Kidney (tissue), 14 donors: ENCODE data around the gene MIDN. TPM values are rescaled to one million over a fixed set of nuclear protein-coding genes. Genes with fewer than 3 reads are reported as not detected.

ENCODE experiments used
- DNase-seq, 5 donors: peaks; one replicate each; pipeline ENCODE4 v3.0.0-alpha.2; 2013 to 2020
- FAIRE-seq: peaks from 2 replicates; lab custom pipeline; 2012; peaks lifted over from hg19 to GRCh38; lab: Jason Lieb, UNC
- H3K27ac ChIP-seq, 2 donors: one replicate each; pipeline ENCODE4 v1.7.0; 2013; ENCODE audit warnings: low read depth in 2 of 2, low read length in 2 of 2, inconsistent platforms in 1 of 2
- H3K27me3 ChIP-seq: one replicate; pipeline ENCODE4 v1.7.1; 2013; ENCODE audit warnings: low read length, inconsistent platforms; ENCODE audit not compliant: control insufficient read depth, insufficient read depth
- H3K36me3 ChIP-seq, 3 donors: one replicate each; pipeline versions ENCODE4 v1.7.0 to v1.7.1; 2013; ENCODE audit warnings: low read length in 3 of 3, control low read depth in 1 of 3, inconsistent platforms in 1 of 3; ENCODE audit not compliant: insufficient read depth in 3 of 3, control insufficient read depth in 2 of 3
- H3K4me1 ChIP-seq, 3 donors: one replicate each; pipeline versions ENCODE4 v1.7.0 to v1.7.1; 2013; ENCODE audit warnings: low read length in 3 of 3, inconsistent platforms in 1 of 3, low read depth in 1 of 3; ENCODE audit not compliant: control insufficient read depth in 2 of 3, insufficient read depth in 2 of 3
- H3K4me3 ChIP-seq, 3 donors: one replicate each; pipeline versions ENCODE4 v1.7.0 to v1.8.1; 2013; ENCODE audit warnings: low read length in 3 of 3, control low read depth in 1 of 3, inconsistent platforms in 1 of 3
- H3K9ac ChIP-seq, 3 donors: one replicate each; pipeline versions ENCODE4 v1.7.0 to v1.7.1; 2013; ENCODE audit warnings: low read length in 3 of 3, control low read depth in 1 of 3, inconsistent platforms in 1 of 3
- H3K9me3 ChIP-seq, 3 donors: one replicate each; pipeline versions ENCODE4 v1.7.0 to v1.7.1; 2013; ENCODE audit warnings: low read length in 3 of 3, control low read depth in 1 of 3, inconsistent platforms in 1 of 3; ENCODE audit not compliant: control insufficient read depth in 2 of 3, insufficient read depth in 1 of 3
- intact Hi-C: fragments of 100-400 bp; cut with DNase I; formaldehyde crosslinking; loops from one replicate; pipeline ENCODE4 v1.11.1; 2022
- polyA plus RNA-seq: library from polyadenylated mRNA; stranded (reverse); fragments of 350-450 nt; fragmentation: Illumina TruSeq; extraction: RNeasy Lipid Tissue Mini Kit (QIAGEN cat#74804); gene quantifications from one replicate; pipeline ENCODE4 v1.2.3, GENCODE V29; 2014; ENCODE audit warnings: low read depth, low replicate concordance; ENCODE audit not compliant: insufficient read depth
- total RNA-seq: library from RNA; stranded (reverse); fragmentation: NEBNext Ultra II Directional; extraction: Animal tissue kit (Norgen Biotek cat#: 25700); gene quantifications from one replicate; pipeline ENCODE4 v1.2.1, GENCODE V29; 2021
- TF ChIP-seq, protein P1 (sequence below): IDR thresholded peaks from 3 replicates; pipeline ENCODE4 v1.5.1; 2012; ENCODE audit warnings: mild to moderate bottlenecking, moderate library complexity, borderline replicate concordance; ENCODE audit not compliant: insufficient read depth; ENCODE audit errors: extremely low read depth
- donor health status: control.
- donor health status: control.
- donor health status: control.
- donor health status: control.
- donor health status: control.
- donor health status: DM: yes; HTN: yes; CAD: no.
- donor health status: Normal renal cell carcinoma (clear cell type).

The MIDN gene
- total and polyA plus RNA-seq, 2 donors from 2014 or later, result 21.3 to 205 TPM

DNA sequence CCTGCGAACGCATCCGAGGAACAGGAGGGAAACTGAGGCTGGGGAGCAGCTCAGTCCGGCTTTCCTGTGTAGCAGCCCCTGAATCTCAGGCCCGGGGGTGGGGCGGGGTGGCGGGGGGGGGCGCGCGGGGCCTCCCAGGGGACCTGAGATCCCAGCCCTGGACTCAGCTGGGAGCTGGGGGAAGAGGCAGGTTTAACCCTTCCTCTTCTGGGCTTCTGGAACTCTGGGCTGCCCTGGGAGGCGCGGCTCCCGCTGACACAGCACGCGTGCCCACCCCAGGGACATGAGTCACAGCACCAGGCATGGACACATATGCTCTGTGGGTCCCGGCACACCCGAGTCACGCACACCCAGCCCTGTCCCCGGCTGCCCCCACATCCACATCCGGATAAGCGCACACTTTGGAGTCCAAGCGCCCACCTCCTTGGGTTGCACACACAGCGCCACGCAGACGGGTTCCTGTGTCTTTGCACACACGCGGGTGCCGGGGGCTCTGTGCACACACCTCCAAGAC, 17.3 kb downstream of the MIDN start:
- TF ChIP-seq, protein P1, sequence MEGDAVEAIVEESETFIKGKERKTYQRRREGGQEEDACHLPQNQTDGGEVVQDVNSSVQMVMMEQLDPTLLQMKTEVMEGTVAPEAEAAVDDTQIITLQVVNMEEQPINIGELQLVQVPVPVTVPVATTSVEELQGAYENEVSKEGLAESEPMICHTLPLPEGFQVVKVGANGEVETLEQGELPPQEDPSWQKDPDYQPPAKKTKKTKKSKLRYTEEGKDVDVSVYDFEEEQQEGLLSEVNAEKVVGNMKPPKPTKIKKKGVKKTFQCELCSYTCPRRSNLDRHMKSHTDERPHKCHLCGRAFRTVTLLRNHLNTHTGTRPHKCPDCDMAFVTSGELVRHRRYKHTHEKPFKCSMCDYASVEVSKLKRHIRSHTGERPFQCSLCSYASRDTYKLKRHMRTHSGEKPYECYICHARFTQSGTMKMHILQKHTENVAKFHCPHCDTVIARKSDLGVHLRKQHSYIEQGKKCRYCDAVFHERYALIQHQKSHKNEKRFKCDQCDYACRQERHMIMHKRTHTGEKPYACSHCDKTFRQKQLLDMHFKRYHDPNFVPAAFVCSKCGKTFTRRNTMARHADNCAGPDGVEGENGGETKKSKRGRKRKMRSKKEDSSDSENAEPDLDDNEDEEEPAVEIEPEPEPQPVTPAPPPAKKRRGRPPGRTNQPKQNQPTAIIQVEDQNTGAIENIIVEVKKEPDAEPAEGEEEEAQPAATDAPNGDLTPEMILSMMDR, result no peak
- no peak overlapping the region for H3K9ac ChIP-seq
- DNase-seq (peak in 3 of 5 donors; percentile 62 to 93 (median 82)), FAIRE-seq (no peak)
- peak overlapping the region; percentile 71 to 81 for H3K27ac ChIP-seq
- no peaks in the 10 kb centered on the region for H3K9me3 ChIP-seq
- peaks cover 3 to 57% (median 31%) of the 10 kb centered on the region in 3 donors for H3K4me1 ChIP-seq
- no peaks in the 10 kb centered on the region for H3K27me3 ChIP-seq
- intact Hi-C loops, result no loop called here
- H3K4me3 ChIP-seq, result peak overlapping the region in 1 of 3 donors; percentile 47
- no peaks in the 10 kb centered on the region for H3K36me3 ChIP-seq

DNA sequence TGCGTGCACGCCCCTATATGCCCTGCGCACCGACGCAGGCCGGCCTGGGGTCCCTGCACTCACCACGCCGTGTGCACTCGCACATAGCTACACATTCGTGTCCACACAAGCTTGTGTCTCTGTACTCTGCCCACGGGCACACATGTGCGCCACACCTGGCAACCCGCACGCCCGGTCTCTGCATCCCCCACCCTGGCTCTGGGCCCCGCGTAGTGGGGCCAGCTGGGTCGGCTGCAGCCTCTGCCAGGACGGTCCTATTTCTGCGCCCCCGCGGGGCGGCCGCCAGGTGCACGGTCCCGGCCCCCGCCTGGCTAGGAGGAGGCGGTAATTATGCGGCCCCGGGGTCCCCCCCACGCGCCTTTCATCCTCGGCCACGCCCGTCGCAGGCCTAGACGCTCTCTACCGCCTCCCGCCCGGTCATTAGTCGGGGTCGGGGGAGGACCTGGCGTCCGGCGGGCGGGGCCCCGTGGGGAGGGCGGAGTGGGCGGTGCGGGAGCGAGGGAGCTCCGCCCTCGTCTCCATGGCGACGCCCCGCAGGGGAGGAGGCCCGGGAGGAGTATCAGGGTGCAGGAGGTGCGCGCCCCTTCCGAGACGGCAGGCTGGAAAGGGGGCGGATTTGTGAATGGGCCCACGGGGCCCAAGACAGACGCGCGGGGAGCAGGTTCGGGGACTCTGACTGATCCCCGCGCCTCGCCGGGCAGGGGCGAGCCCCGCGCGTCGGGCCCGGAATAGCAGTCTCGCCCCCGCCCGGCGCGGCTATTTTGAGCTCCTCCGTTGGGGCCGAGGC, 17.9 kb downstream of the MIDN start:
- Histone ChIP-seq H3K27me3 (no peaks in the 10 kb centered on the region), H3K9ac (no peak overlapping the region), H3K27ac (peak overlapping the region; percentile 71 to 81), H3K36me3 (peaks cover 3 to 5% (median 3%) of the 10 kb centered on the region in 3 donors), H3K4me3 (peak overlapping the region in 1 of 3 donors; percentile 51), H3K4me1 (peaks cover 3 to 62% (median 35%) of the 10 kb centered on the region in 3 donors), H3K9me3 (no peaks in the 10 kb centered on the region)
- FAIRE-seq, result no peak
- TF ChIP-seq, protein P1, result no peak
- DNase-seq, result peak; percentile 81 to 97 (median 90)
- intact Hi-C loops, result no loop called here

- peak overlapping the region; percentile 71 to 81 for H3K27ac ChIP-seq
- H3K9me3 ChIP-seq, result no peaks in the 10 kb centered on the region
- H3K36me3 ChIP-seq, result peaks cover 3 to 11% (median 8%) of the 10 kb centered on the region in 3 donors
- H3K9ac ChIP-seq, result peak overlapping the region in 1 of 3 donors; percentile 51
- peaks cover 3 to 62% (median 34%) of the 10 kb centered on the region in 3 donors for H3K4me1 ChIP-seq
- DNase-seq (peak; percentile 76 to 91 (median 81)), FAIRE-seq (no peak)
- H3K4me3 ChIP-seq, result peak overlapping the region in 2 of 3 donors; percentile 38 to 51
- no peaks in the 10 kb centered on the region for H3K27me3 ChIP-seq
- intact Hi-C loops, result no loop called here
- TF ChIP-seq, protein P1, result peak; percentile 99
Measured at GRCh38 chr19:1266916-1267476, 18.6 kb downstream of the MIDN start.
